Kidney glomerular epithelial cell (primary cell): ENCODE data around the gene HMGXB3.

ENCODE experiments used
- DNase-seq: peaks from one replicate; lab custom pipeline; 2025; lab: John Stamatoyannopoulos, UW

HMGXB3 gene

DNA sequence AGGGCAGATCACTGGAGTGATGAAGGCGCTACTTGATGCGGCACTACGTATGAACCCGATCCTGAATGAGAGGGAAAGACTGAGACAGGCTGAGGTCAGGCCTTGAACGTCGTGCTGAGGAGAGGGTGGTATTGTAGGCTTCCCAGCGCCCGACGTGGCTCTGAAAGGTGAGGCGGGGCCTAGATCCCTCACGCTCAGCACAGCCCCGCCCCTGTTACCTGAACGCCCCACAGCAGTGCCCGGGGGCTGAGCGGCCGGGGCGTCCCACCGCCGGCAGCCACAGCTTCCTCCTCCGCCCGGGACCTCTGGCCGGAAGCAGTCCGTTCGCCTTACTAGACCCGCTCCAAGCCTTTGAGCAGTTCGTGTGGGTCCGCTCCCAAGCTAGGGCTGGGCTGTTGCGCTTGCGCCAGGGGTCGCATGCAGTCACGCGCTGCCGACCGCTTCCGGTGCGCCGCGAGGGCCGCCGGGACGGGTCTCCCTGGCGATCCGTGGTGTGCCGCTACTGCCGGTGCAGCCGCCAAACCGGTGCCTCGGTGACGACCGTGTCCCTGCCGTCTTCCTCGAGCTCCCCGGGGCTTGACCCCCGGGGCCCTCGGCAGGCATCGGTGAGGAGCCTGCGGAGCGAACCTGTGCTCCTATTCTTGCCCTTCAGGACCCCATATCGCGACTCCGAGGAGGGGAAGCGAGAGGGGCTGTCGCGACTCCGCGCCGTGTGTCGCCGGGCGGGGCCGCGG, at the start of gene HMGXB3, which contains the start of gene TIGD6:
Gene HMGXB3, plus strand, starts transcription at position 484 of the 734 bp plus-strand sequence. CDS start 4,114 bp downstream, outside the sequence.
Gene TIGD6, minus strand, starts transcription at position 399 of the 734 bp plus-strand sequence. CDS start 4,306 bp downstream, outside the sequence.
- peak; percentile 88 for DNase-seq

GRCh38 chr5:149951138-149951749, 49.3 kb upstream of the HMGXB3 start:
- DNase-seq, result no peak

- DNase-seq, result no peak
These were observed 47.0 kb upstream of the HMGXB3 start for GRCh38 chr5:149953436-149954121.

GRCh38 chr5:149954798-149955197, 45.7 kb upstream of the HMGXB3 start:
- DNase-seq, result no peak

DNA sequence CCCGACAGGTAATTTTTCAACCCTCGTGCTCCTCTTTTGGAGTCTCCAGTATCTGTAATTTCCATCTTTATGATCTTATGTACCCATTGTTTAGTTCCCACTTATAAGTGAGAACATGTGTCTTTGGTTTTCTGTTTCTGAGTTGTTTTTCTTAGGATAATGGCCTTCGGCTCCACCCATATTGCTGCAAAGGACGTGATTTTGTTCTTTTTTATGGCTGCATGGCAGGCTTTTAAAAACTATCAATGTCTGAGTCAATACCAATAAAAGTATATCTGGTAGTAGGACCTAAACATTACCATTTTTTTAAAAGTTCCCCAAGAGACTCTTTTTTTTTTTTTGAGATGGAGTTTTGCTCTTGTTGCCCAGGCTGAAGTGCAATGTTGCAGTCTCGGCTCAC, 43.9 kb upstream of the HMGXB3 start:
- no peak for DNase-seq

DNA sequence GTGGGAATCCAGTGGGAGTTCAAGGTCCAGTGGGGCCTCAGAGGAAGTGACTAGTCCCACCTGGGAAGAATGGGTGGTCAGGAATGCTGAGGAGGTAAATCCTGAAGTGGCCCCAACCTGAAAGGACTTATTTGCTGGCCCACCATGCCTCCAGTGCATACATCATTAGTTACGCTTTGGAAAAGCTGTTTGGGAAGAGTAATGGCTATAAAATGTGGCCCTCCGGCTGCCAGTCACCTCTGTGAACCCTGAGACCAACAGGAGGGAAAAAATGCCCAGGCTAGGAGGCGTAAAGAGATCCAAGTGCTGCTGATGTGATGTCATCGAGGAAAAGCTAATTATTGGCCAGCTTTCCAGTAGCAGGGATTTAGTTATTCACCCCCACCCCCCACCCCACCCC, 42.7 kb upstream of the HMGXB3 start:
- peak; percentile 90 for DNase-seq

DNA sequence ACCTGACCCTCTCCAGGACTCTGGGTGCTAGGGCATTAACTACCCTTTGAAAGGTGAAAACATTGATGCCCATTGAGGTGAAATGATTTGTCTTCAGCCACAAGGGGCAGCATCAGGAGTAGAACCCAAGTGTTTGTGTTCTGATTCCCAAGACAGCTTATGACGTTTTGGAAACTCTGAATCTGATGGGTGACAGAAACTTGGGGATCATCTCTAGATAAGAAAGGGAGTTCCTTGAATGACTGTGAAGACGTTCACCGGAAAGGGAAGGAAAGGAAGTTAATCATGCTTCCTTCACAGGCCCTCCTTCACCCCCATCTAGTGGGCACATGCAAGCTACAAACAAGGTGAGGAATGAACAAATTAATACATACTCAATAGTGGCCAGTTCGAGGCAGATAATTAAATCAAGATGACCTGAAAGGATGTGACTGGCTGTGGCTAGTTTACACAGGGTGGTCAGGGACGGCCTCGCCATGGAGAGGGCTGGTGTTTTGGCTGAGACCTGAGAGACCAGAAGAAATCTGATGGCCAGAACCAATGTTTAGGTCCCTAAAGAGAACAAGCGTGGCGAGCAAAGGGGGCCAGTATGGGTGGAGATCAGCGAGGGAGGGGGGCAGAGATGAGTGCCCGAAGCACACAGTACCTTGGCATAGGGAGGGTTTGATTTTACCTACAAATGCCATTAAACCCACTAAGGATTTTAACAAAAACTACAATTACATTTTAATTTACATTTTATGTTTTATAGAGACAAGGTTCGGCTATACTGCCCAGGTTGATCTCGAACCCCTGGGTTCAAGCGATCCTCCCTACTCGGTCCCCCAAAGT, 40.9 kb upstream of the HMGXB3 start:
- peak; percentile 81 for DNase-seq

- DNase-seq, result peak; percentile 96
These were observed 40.0 kb upstream of the HMGXB3 start, which contains the start of gene SLC26A2 for GRCh38 chr5:149960272-149961185. Gene SLC26A2, plus strand, starts transcription at chr5:149960758. Its CDS starts 16,895 bp downstream, at chr5:149977653.

- DNase-seq, result no peak
These were observed 39.3 kb upstream of the HMGXB3 start for GRCh38 chr5:149961186-149961685.

- peak; percentile 56 for DNase-seq
These were observed 38.6 kb upstream of the HMGXB3 start for GRCh38 chr5:149961957-149962409.

DNA sequence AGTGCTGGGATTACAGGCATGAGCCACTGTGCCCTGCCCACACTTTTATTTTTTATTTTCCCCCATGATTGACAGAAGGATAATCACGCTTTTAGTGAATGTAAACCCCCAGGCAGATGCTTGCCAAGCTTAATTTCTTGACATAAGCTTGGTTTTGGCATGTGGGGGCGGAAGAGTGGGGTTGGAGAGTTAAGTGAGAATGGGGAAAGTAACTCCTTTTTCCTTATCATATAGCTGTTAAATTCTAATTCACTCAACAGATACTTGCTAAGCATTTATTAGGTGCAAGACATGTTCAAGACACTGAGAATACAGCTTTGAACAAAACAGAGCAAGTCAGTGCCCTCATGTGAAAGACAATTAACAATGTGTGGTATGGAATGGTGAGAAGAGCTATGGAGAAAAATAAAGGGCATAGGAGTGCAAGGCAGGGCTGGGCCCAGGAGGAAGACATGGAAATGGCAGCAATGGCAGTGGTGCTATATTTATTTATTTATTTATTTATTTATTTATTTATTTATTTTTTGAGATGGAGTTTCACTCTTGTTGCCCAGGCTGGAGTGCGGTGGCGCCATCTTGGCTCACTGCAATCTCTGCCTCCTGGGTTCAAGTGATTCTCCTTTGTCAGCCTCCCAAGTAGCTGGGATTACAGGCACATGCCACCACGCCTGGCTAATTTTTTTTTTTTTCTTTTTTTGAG, 37.8 kb upstream of the HMGXB3 start:
- no peak for DNase-seq

GRCh38 chr5:149963729-149964128, 36.8 kb upstream of the HMGXB3 start:
- no peak for DNase-seq

DNA sequence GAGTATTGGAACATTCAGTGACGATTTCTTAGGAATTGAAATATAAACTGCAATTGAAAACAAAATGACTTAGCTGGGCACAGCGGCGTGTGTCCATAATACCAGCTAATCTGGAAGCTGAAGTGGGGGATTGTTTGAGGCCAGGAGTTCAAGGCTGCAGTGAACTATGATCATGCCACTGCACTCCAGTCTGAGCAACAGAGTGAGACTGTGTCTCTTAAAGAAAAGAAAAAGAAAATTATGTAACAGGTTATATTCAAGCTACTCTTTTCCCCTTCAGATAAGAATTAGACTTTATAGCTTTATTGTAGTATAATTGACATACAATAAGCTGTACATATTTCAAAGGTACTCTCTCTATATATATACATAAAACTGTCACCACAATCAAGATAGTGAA, 33.6 kb upstream of the HMGXB3 start:
- no peak for DNase-seq

DNA sequence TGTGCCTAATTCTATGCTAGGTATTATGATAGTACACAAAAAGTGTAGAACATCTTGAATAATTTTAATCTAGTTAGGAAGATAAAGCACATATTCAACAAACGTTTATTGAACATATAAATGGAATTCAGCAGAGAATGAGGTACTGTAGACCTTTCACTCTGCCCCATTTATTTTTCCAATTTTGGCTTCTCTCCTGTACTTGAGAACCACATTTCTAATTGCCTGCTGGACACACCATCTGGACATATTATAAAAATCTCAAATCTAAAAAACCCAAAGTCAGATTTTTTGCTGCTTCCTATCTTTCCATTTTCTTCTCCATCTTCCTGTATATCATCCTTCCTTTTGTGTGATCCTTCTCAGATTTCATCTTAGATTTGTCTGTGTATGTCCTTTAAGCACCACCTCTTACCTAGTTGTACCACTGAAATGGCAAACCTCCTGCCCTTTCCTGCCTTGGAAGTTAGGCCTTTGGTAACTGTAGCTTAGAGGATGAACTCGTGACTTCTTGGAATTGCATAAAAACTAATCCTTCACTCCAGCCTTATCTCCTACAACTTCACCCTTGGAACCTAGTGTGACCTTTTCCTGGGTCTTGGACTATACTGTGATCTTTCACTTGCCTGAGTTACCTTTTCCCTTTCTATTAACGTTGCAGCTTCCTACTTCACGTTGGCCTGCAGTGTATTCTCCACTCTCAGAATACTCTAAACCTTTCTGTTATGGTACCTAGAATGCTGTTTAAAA, 31.2 kb upstream of the HMGXB3 start:
- DNase-seq, result no peak

- DNase-seq, result no peak
These were observed 25.1 kb upstream of the HMGXB3 start for GRCh38 chr5:149975409-149975808.

DNA sequence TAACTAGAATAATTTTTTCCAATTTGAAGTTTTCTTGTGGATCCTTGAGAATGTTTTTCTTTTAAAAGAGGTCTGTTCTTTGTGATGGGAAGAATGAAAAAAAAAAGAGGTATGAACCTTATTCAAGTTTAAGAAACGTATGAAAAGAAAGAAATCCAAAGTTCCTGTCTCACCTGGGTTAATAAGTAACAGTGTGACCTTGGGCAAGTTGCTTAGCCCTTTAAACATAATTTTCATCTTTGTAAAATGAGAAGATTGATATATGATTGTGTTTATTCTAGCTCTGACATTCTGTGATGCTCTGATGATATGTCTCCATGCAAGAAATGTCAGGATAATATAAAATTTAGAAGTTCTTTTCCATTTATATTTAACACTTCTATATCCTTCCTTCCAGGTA, 20.6 kb upstream of the HMGXB3 start:
- DNase-seq, result no peak

DNA sequence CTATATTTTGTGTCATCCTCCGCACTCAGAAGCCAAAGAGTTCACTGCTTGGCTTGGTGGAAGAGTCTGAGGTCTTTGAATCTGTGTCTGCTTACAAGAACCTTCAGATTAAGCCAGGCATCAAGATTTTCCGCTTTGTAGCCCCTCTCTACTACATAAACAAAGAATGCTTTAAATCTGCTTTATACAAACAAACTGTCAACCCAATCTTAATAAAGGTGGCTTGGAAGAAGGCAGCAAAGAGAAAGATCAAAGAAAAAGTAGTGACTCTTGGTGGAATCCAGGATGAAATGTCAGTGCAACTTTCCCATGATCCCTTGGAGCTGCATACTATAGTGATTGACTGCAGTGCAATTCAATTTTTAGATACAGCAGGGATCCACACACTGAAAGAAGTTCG, 19.3 kb upstream of the HMGXB3 start:
- no peak for DNase-seq

GRCh38 chr5:149982505-149982904, 18.0 kb upstream of the HMGXB3 start:
- no peak for DNase-seq

- DNase-seq, result no peak
These were observed 12.4 kb upstream of the HMGXB3 start for GRCh38 chr5:149988126-149988525.
